SIG-M5 treated with dmso at 0.1 percent for 504 hours (cell line): ENCODE measurements around the gene CD72.

Source experiments
- DNase-seq: peaks from one replicate; lab custom pipeline; 2025; ENCODE audit not compliant: unreplicated experiment; lab: John Stamatoyannopoulos, UW

CD72 gene

DNA sequence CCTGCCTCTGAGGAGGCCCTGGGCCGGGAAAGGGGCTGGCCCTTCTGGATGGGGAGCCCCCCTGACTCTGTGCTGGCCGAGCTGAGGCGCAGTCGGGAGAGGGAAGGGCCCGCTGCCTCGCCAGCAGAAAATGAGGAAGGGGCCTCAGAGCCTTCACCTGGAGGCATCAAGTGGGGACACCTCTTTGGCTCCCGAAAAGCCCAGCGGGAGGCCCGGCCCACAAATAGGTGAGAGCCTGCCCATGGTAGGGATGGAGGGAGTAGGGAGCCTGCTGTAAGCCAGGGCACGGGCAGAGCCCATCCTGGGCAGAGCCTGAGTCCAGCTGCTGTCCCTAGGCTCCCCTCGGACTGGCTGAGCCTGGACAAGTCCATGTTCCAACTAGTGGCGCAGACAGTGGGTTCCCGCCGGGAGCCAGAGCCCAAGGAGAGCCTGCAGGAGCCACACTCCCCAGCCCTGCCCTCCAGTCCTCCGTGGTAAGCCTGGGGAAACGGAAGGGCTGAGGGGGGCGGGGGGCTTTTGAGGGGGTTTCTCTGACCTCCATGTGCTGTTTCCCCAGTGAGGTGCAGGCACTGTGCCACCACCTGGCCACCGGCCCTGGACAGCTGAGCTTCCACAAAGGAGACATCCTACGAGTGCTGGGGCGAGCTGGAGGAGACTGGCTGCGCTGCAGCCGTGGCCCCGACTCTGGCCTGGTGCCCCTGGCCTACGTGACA lies 57.4 kb downstream of the CD72 start:
- no peak for DNase-seq
